ENCODE measurements around the gene DNM2. TPM values are rescaled to one million over a fixed set of nuclear protein-coding genes. Genes with fewer than 3 reads are reported as not detected.
A peak's percentile ranks its signal among the peaks of the same experiment; 100 is the strongest.

DNM2 gene
- total RNA-seq, 1 donor from 2014 or later, result 156 TPM

DNA sequence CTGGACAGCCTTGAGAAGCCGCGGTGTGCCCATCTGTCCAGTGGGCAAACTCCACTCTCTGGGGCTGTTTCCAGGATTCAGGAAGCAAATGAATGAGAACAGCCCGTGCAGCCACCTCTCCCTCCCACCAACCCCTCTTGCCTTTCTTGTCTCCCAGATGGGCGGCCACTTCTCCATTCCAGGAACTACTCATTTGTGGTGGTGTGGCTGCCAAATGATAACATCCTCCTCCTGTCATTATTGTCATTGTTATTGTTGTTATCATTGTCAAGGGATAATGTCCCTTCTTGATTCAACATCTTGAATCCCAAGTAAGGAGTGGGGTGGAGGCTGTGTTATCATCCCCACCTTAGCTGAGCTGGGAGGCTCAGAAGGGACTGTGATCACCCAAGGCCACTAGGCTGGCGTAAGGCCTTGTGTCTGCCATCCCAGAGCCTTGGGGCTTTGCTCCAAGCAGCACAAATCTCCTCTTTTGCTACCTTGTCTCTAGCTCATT lies 1.6 kb downstream of the DNM2 start:
- no peak for DNase-seq
- TF ChIP-seq, protein P1, sequence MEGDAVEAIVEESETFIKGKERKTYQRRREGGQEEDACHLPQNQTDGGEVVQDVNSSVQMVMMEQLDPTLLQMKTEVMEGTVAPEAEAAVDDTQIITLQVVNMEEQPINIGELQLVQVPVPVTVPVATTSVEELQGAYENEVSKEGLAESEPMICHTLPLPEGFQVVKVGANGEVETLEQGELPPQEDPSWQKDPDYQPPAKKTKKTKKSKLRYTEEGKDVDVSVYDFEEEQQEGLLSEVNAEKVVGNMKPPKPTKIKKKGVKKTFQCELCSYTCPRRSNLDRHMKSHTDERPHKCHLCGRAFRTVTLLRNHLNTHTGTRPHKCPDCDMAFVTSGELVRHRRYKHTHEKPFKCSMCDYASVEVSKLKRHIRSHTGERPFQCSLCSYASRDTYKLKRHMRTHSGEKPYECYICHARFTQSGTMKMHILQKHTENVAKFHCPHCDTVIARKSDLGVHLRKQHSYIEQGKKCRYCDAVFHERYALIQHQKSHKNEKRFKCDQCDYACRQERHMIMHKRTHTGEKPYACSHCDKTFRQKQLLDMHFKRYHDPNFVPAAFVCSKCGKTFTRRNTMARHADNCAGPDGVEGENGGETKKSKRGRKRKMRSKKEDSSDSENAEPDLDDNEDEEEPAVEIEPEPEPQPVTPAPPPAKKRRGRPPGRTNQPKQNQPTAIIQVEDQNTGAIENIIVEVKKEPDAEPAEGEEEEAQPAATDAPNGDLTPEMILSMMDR (IDR thresholded peaks at IDR 0.05; ENCODE audit: borderline replicate concordance), result no peak
- intact Hi-C loops (cut with micrococcal nuclease), result no loop called here
- Histone ChIP-seq H3K36me3 (no peaks in the 10 kb centered on the region), H3K4me3 (peak overlapping the region; percentile 95), H3K27me3 (ENCODE audit: low read depth) (no peaks in the 10 kb centered on the region), H3K27ac (replicated peaks) (peak overlapping the region; percentile 99), H3K9me3 (replicated peaks) (no peaks in the 10 kb centered on the region), H3K4me1 (peaks cover 71% of the 10 kb centered on the region)

- Histone ChIP-seq H3K4me1 (peaks cover 83% of the 10 kb centered on the region), H3K27ac (replicated peaks) (peak overlapping the region; percentile 99), H3K36me3 (no peaks in the 10 kb centered on the region), H3K4me3 (peak overlapping the region; percentile 95), H3K9me3 (replicated peaks) (no peaks in the 10 kb centered on the region), H3K27me3 (ENCODE audit: low read depth) (no peaks in the 10 kb centered on the region)
- intact Hi-C loops (cut with micrococcal nuclease), result no loop called here
- DNase-seq, result no peak
- TF ChIP-seq, protein P1 (IDR thresholded peaks at IDR 0.05; ENCODE audit: borderline replicate concordance), result no peak
Observed at GRCh38 chr19:10720607-10721125, 2.8 kb downstream of the DNM2 start.

DNA sequence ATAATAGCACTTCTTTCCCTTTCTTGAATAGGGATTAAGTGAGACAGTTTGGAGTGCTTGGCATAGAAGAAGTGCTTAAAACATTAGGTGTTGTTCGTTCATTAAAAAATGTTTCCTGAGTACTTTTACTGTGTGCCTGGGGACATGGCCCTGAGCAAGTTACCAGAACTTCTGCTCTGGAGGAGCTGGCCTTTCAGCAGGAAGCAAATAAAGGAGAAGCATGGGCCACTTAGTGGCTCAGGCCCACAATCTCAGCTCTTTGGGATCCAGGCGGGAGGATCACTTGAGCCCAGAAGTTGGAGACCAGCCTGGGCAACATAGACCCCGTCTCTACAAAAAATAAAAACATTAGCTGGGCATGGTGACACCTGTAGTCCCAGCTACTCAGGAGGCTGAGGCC lies 5.7 kb downstream of the DNM2 start:
- Histone ChIP-seq H3K9me3 (replicated peaks) (no peaks in the 10 kb centered on the region), H3K27ac (replicated peaks) (peak overlapping the region; percentile 91), H3K4me1 (peaks cover 100% of the 10 kb centered on the region), H3K4me3 (no peak overlapping the region), H3K36me3 (no peaks in the 10 kb centered on the region), H3K27me3 (ENCODE audit: low read depth) (no peaks in the 10 kb centered on the region)
- intact Hi-C loops (cut with micrococcal nuclease), result no loop called here
- DNase-seq, result no peak
- TF ChIP-seq, protein P1 (IDR thresholded peaks at IDR 0.05; ENCODE audit: borderline replicate concordance), result no peak

GRCh38 chr19:10724573-10725071 lies 6.7 kb downstream of the DNM2 start:
- peak overlapping the region; percentile 91 for H3K27ac ChIP-seq (replicated peaks)
- no peak for DNase-seq
- TF ChIP-seq, protein P1 (IDR thresholded peaks at IDR 0.05; ENCODE audit: borderline replicate concordance), result no peak
- H3K4me3 ChIP-seq, result no peak overlapping the region
- H3K4me1 ChIP-seq, result peaks cover 96% of the 10 kb centered on the region
- H3K9me3 ChIP-seq (replicated peaks), result no peaks in the 10 kb centered on the region
- intact Hi-C loops (cut with micrococcal nuclease), result no loop called here
- no peaks in the 10 kb centered on the region for H3K36me3 ChIP-seq
- no peaks in the 10 kb centered on the region for H3K27me3 ChIP-seq (ENCODE audit: low read depth)

DNA sequence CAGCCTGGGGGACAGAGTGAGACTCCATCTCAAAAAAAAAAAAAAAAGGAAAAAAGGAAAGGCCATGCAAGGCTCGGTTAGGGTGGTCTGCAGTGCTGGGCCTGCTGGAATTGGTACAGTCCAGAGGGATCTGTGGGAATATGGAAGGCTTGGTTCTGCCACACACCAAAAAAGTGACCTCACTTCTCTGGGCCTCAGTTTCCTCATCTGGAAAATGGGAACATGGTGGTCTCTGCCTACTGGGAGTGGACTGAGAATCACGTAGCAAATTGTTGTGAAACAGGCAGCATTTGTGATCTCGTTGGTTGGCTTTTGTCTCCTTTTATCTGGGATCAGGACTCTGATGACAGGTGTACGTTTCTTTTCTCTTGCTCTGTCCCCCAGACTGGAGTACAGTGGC lies 7.5 kb downstream of the DNM2 start:
- Histone ChIP-seq H3K36me3 (no peaks in the 10 kb centered on the region), H3K4me1 (peaks cover 96% of the 10 kb centered on the region), H3K4me3 (no peak overlapping the region), H3K27me3 (ENCODE audit: low read depth) (no peaks in the 10 kb centered on the region), H3K9me3 (replicated peaks) (no peaks in the 10 kb centered on the region), H3K27ac (replicated peaks) (peak overlapping the region; percentile 91)
- TF ChIP-seq, protein P1 (IDR thresholded peaks at IDR 0.05; ENCODE audit: borderline replicate concordance), result no peak
- no peak for DNase-seq
- intact Hi-C loops (cut with micrococcal nuclease), result no loop called here

Measured in left ventricle myocardium inferior (tissue), 1 donor.